H1 (cell line): ENCODE measurements around the gene KDM5A. TPM values are rescaled to one million over a fixed set of nuclear protein-coding genes. Genes with fewer than 3 reads are reported as not detected.
A peak's percentile ranks its signal among the peaks of the same experiment; 100 is the strongest.

Experiments
- CTCF ChIA-PET: fragments of 300-600 bp; sonication (Branson Sonifier 250); formaldehyde crosslinking; loops from one replicate; lab custom pipeline; 2021; ENCODE audit not compliant: partially characterized antibody; lab: Charles Lee
- POLR2A ChIA-PET: fragments of 300-600 bp; sonication (Branson Sonifier 250); formaldehyde crosslinking; loops from one replicate; lab custom pipeline; 2021; ENCODE audit warnings: inconsistent platforms; ENCODE audit not compliant: partially characterized antibody; lab: Charles Lee
- DNase-seq, 2 experiments: peaks; one replicate each; pipeline versions ENCODE4 v3.0.0 to v3.0.0-alpha.2; 2010 to 2022; ENCODE audit warnings: low spot score in 2 of 2, low read depth in 1 of 2, mixed read lengths in 1 of 2
- FAIRE-seq: peaks from 2 replicates; lab custom pipeline; 2011; peaks lifted over from hg19 to GRCh38; lab: Jason Lieb, UNC
- H2AFZ ChIP-seq: 2 replicates; pipeline ENCODE4 v1.8.1; 2012; ENCODE audit warnings: low read length, inconsistent platforms
- H2AK5ac ChIP-seq: 2 replicates; pipeline ENCODE4 v1.6.1; 2013; ENCODE audit warnings: low read depth, low read length
- H2BK120ac ChIP-seq: replicated peaks from 2 replicates; pipeline ENCODE3; 2013; ENCODE audit warnings: low read depth, low read length, inconsistent platforms
- H2BK12ac ChIP-seq: 2 replicates; pipeline ENCODE4 v1.6.1; 2013; ENCODE audit warnings: low read depth, low read length
- H2BK15ac ChIP-seq: 2 replicates; pipeline ENCODE4 v1.6.1; 2013; ENCODE audit warnings: low read length
- H2BK20ac ChIP-seq: 2 replicates; pipeline ENCODE4 v1.6.1; 2013; ENCODE audit warnings: low read length
- H2BK5ac ChIP-seq: 2 replicates; pipeline ENCODE4 v1.6.1; 2013; ENCODE audit warnings: low read depth, low read length
- H3K14ac ChIP-seq: 2 replicates; pipeline ENCODE4 v1.6.1; 2013; ENCODE audit warnings: inconsistent platforms; ENCODE audit not compliant: insufficient read length
- H3K18ac ChIP-seq: 2 replicates; pipeline ENCODE4 v1.6.1; 2013; ENCODE audit warnings: low read length; ENCODE audit errors: extremely low read depth
- H3K23ac ChIP-seq: 2 replicates; pipeline ENCODE4 v1.6.1; 2013; ENCODE audit warnings: inconsistent platforms; ENCODE audit not compliant: insufficient read length
- H3K23me2 ChIP-seq: 2 replicates; pipeline ENCODE4 v1.6.1; 2013; ENCODE audit warnings: low read depth, low read length
- H3K27ac ChIP-seq: 2 replicates; pipeline ENCODE4 v1.6.1; 2011; ENCODE audit warnings: low read depth, low read length, inconsistent platforms
- H3K27me3 ChIP-seq, 4 experiments: replicated peaks in 1 of 4; 1 replicate in 1 of 4; 2 replicates in 3 of 4; pipeline versions ENCODE4 v1.6.1 to v1.8.1; 2011 to 2013; ENCODE audit warnings: low read length in 3 of 4, mild to moderate bottlenecking in 3 of 4, inconsistent platforms in 2 of 4, mixed read lengths in 2 of 4, moderate library complexity in 1 of 4; ENCODE audit not compliant: control insufficient read depth in 3 of 4, insufficient read depth in 3 of 4; ENCODE audit errors: extremely low read depth in 1 of 4
- H3K36me3 ChIP-seq, 4 experiments: 2 replicates each; pipeline versions ENCODE4 v1.6.1 to v1.8.1; 2011 to 2013; ENCODE audit warnings: mild to moderate bottlenecking in 4 of 4, low read length in 3 of 4, moderate library complexity in 2 of 4, control low read depth in 1 of 4, inconsistent platforms in 1 of 4; ENCODE audit not compliant: insufficient read depth in 4 of 4, control insufficient read depth in 2 of 4
- H3K4ac ChIP-seq: replicated peaks from 2 replicates; pipeline ENCODE3; 2013; ENCODE audit warnings: low read length, low read depth, mixed read lengths, inconsistent platforms; ENCODE audit not compliant: insufficient read length
- H3K4me1 ChIP-seq, 4 experiments: replicated peaks in 1 of 4; 1 replicate in 1 of 4; 2 replicates in 3 of 4; pipeline versions ENCODE4 v1.6.1 to v1.8.1; 2011 to 2013; ENCODE audit warnings: low read length in 3 of 4, inconsistent platforms in 2 of 4, mixed read lengths in 1 of 4; ENCODE audit not compliant: insufficient read depth in 4 of 4, control insufficient read depth in 3 of 4
- H3K4me2 ChIP-seq, 2 experiments: 2 replicates each; pipeline versions ENCODE4 v1.6.1 to v1.8.1; 2011 to 2013; ENCODE audit warnings: low read depth in 2 of 2, low read length in 2 of 2, control low read depth in 1 of 2, inconsistent platforms in 1 of 2, mild to moderate bottlenecking in 1 of 2; ENCODE audit not compliant: insufficient read depth in 1 of 2
- H3K4me3 ChIP-seq, 4 experiments: fragments of 200-600, 300-600 bp in 1 of 4; sonication (generic), shearing (Covaris generic), sonication (Bioruptor Twin) in 1 of 4; 2 replicates each; pipeline versions ENCODE4 v1.5.1 to v1.8.1; 2011 to 2016; ENCODE audit warnings: low read length in 4 of 4, low read depth in 3 of 4, control low read depth in 2 of 4, inconsistent platforms in 2 of 4, mild to moderate bottlenecking in 2 of 4, mixed read lengths in 1 of 4, moderate library complexity in 1 of 4; ENCODE audit not compliant: insufficient read depth in 2 of 4; ENCODE audit errors: extremely low read depth in 1 of 4
- H3K56ac ChIP-seq: replicated peaks from 2 replicates; pipeline ENCODE3; 2013; ENCODE audit warnings: low read depth, mild to moderate bottlenecking, mixed read lengths, low read length, inconsistent platforms; ENCODE audit not compliant: insufficient read length
- H3K79me1 ChIP-seq: 2 replicates; pipeline ENCODE4 v1.6.1; 2013; ENCODE audit warnings: low read depth, low read length, control low read depth
- H3K79me2 ChIP-seq, 2 experiments: 2 replicates each; pipeline versions ENCODE4 v1.6.1 to v1.8.1; 2012 to 2013; ENCODE audit warnings: low read length in 2 of 2, mild to moderate bottlenecking in 2 of 2, inconsistent platforms in 1 of 2; ENCODE audit not compliant: insufficient read depth in 2 of 2, control insufficient read depth in 1 of 2
- H3K9ac ChIP-seq, 4 experiments: replicated peaks in 1 of 4; 1 replicate in 1 of 4; 2 replicates in 3 of 4; pipeline versions ENCODE4 v1.6.1 to v1.8.1; 2011 to 2013; ENCODE audit warnings: low read depth in 3 of 4, low read length in 3 of 4, control low read depth in 2 of 4, mild to moderate bottlenecking in 2 of 4, moderate library complexity in 2 of 4, inconsistent platforms in 1 of 4; ENCODE audit errors: extremely low read depth in 1 of 4
- H3K9me3 ChIP-seq, 2 experiments: 2 replicates each; pipeline versions ENCODE4 v1.6.1 to v1.8.1; 2012 to 2013; ENCODE audit warnings: mild to moderate bottlenecking in 2 of 2, moderate library complexity in 2 of 2, control low read depth in 1 of 2, inconsistent platforms in 1 of 2, low read depth in 1 of 2, low read length in 1 of 2, mixed read lengths in 1 of 2; ENCODE audit not compliant: insufficient read depth in 2 of 2
- H4K20me1 ChIP-seq, 2 experiments: replicated peaks in 1 of 2; 2 replicates each; pipeline versions ENCODE3 to v1.8.1; 2011 to 2013; ENCODE audit warnings: inconsistent platforms in 2 of 2, low read length in 2 of 2, mild to moderate bottlenecking in 1 of 2; ENCODE audit not compliant: insufficient read depth in 2 of 2, control insufficient read depth in 1 of 2
- H4K5ac ChIP-seq: 2 replicates; pipeline ENCODE4 v1.6.1; 2013; ENCODE audit warnings: low read length, low read depth, mixed read lengths, inconsistent platforms; ENCODE audit not compliant: insufficient read length
- H4K8ac ChIP-seq: 2 replicates; pipeline ENCODE4 v1.8.0; 2013; ENCODE audit warnings: mild to moderate bottlenecking, moderate library complexity, low read length, inconsistent platforms; ENCODE audit not compliant: insufficient read depth; ENCODE audit errors: extremely low read depth
- H4K91ac ChIP-seq: replicated peaks from 2 replicates; pipeline ENCODE3; 2013; ENCODE audit warnings: low read length, mixed read lengths, inconsistent platforms; ENCODE audit not compliant: insufficient read length
- FOSL1 ChIP-seq: IDR thresholded peaks from 2 replicates; pipeline ENCODE4 v1.6.1; 2011; ENCODE audit warnings: mild to moderate bottlenecking, low read depth, low read length, moderate library complexity; ENCODE audit not compliant: insufficient read depth
- NRF1 ChIP-seq: IDR thresholded peaks from 2 replicates; pipeline ENCODE4 v1.6.1; 2011; ENCODE audit warnings: mild to moderate bottlenecking, low read depth, low read length, improper control_type of control experiment
- RBBP5 ChIP-seq: IDR thresholded peaks from 2 replicates; pipeline ENCODE4 v1.7.1; 2012; ENCODE audit warnings: low read depth, mild to moderate bottlenecking, inconsistent platforms, low read length, moderate library complexity, borderline replicate concordance
- RNF2 ChIP-seq: fragments of 200-900, 300-1000 bp; sonication (generic); IDR thresholded peaks from 2 replicates; pipeline ENCODE4 v1.7.1; 2016; ENCODE audit warnings: borderline replicate concordance, low read depth, mild to moderate bottlenecking, antibody characterized with exemption, low read length; ENCODE audit not compliant: poor library complexity, severe bottlenecking; ENCODE audit errors: missing control alignments
- SAP30 ChIP-seq: fragments of 300-600 bp; sonication (generic); IDR thresholded peaks from 2 replicates; pipeline ENCODE4 v1.7.1; 2012; ENCODE audit warnings: low read length, moderate library complexity, mild to moderate bottlenecking, inconsistent platforms; ENCODE audit not compliant: insufficient read depth, insufficient replicate concordance
- SIRT6 ChIP-seq: IDR thresholded peaks from one replicate; pipeline ENCODE4 v1.7.1; 2012; ENCODE audit warnings: low read length, inconsistent platforms
- TAF7 ChIP-seq: optimal IDR thresholded peaks from 2 replicates; pipeline ENCODE3; 2011; ENCODE audit warnings: low read depth, mild to moderate bottlenecking, inconsistent platforms, low read length, moderate library complexity, borderline replicate concordance
- YY1 ChIP-seq: IDR thresholded peaks from 2 replicates; pipeline ENCODE4 v1.6.1; 2011; ENCODE audit warnings: low read depth, mild to moderate bottlenecking, low read length
- ZNF274 ChIP-seq: IDR thresholded peaks from 2 replicates; pipeline ENCODE4 v1.7.0; 2012; ENCODE audit warnings: low read length, borderline replicate concordance; ENCODE audit errors: extremely low read depth
- WGBS, 2 experiments: shearing (Covaris generic) in 1 of 2; methylation state at CpG; one replicate each; pipeline versions ENCODE4 v1.1.6 to v1.1.7; 2013 to 2015; ENCODE audit warnings: low lambda C conversion rate in 2 of 2, mixed read lengths in 2 of 2, inconsistent platforms in 1 of 2, low coverage in 1 of 2, missing lambda C conversion rate in 1 of 2; ENCODE audit not compliant: insufficient replicate concordance in 2 of 2, insufficient coverage in 1 of 2, insufficient read length in 1 of 2; ENCODE audit errors: extremely low coverage in 1 of 2, missing lambda C conversion rate in 1 of 2; 5-methylcytosine and 5-hydroxymethylcytosine counted together
- polyA plus RNA-seq, 7 experiments: library from polyadenylated mRNA; depleted of rRNA in 3 of 7; stranded (reverse) in 5 of 7; unstranded in 2 of 7; fragments of >200 nt in 5 of 7; fragments of 200-250 nt in 2 of 7; gene quantifications; 1 replicate in 5 of 7; 2 replicates in 1 of 7; 4 replicates in 1 of 7; pipeline versions ENCODE4 v1.2.1 to v1.2.3, GENCODE V29; 2011 to 2013; ENCODE audit warnings: missing spikeins in 2 of 7, mixed read lengths in 2 of 7
- total RNA-seq: library from RNA; stranded (reverse); fragmentation: NEBNext Ultra II Directional; extraction: Animal tissue kit (Norgen Biotek cat#: 25700); gene quantifications from 2 replicates; pipeline ENCODE4 v1.2.1, GENCODE V29; 2021
- TF ChIP-seq, protein P1 (sequence below): IDR thresholded peaks from 2 replicates; pipeline ENCODE4 v1.6.1; 2011; ENCODE audit warnings: low read length, improper control_type of control experiment
- TF ChIP-seq, protein P2 (sequence below): IDR thresholded peaks from 2 replicates; pipeline ENCODE4 v1.6.1; 2012; ENCODE audit warnings: low read length, inconsistent platforms

KDM5A gene
- total and polyA plus RNA-seq, 2 of the 8 experiments (the other 6 are each of a cell fraction or from before 2014, with no cell fraction given), result 6.3 to 36.9 TPM

DNA sequence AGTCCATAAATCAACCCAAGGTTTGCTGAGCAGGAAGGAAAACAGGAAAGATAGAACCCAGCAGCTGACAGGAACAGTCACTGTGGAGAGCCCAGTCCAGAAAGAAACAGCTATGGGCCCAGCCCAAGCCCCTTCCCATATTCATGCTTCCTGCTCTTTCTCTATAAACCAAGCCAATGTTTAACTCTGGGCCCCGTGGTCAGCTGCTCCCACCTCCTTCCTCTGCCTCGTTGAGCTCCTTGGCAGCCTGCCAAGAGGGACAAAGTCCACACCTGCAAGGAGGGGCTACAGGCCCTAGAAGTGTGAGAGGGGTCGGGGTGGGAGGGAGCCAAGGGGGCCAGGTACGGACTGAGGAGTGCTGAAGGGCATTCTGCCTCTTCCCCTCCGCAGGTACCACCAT is 136.5 kb downstream of the KDM5A start:
- FAIRE-seq (no peak), DNase-seq (peak in 1 of 2 experiments; percentile 28)
- Histone ChIP-seq H2BK15ac (no peak overlapping the region), H2BK20ac (no peak overlapping the region), H2AFZ (no peak overlapping the region), H3K79me2 (no peaks in the 10 kb centered on the region), H2BK120ac (no peak overlapping the region), H3K23ac (no peak overlapping the region), H4K20me1 (no peaks in the 10 kb centered on the region), H3K9ac (no peak overlapping the region), H4K5ac (no peak overlapping the region), H3K56ac (no peak overlapping the region), H3K27me3 (no peaks in the 10 kb centered on the region), H3K4me2 (no peak overlapping the region), H3K79me1 (no peaks in the 10 kb centered on the region), H3K18ac (no peak overlapping the region), H3K4me1 (no peaks in the 10 kb centered on the region), H2BK12ac (no peak overlapping the region), H4K8ac (no peak overlapping the region), H2AK5ac (no peak overlapping the region), H4K91ac (no peak overlapping the region), H3K23me2 (no peaks in the 10 kb centered on the region), H3K27ac (no peak overlapping the region), H3K4me3 (no peak overlapping the region), H3K9me3 (no peaks in the 10 kb centered on the region), H3K4ac (no peak overlapping the region), H3K36me3 (no peaks in the 10 kb centered on the region), H2BK5ac (no peak overlapping the region), H3K14ac (no peak overlapping the region)
- ChIA-PET POLR2A (no interaction called here), CTCF (interaction anchor here (1.0 to 3.5 kb wide), 5 partner anchors 14 to 51 kb away, joined by 3 to 21 read pairs (median 4); no protein-coding TSS in a partner anchor)
- WGBS, 2 experiments, result 54% methylated on average over 4 of the region's 5 CpGs; no CpG with 5 or more reads in 1 of the 2 experiments
- TF ChIP-seq, protein P1, sequence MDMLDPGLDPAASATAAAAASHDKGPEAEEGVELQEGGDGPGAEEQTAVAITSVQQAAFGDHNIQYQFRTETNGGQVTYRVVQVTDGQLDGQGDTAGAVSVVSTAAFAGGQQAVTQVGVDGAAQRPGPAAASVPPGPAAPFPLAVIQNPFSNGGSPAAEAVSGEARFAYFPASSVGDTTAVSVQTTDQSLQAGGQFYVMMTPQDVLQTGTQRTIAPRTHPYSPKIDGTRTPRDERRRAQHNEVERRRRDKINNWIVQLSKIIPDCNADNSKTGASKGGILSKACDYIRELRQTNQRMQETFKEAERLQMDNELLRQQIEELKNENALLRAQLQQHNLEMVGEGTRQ, result no peak
- TF ChIP-seq YY1, result no peak
- no peak for TF ChIP-seq ZNF274
- TF ChIP-seq SAP30, result no peak
- TF ChIP-seq TAF7, result no peak
- TF ChIP-seq SIRT6, result no peak
- TF ChIP-seq RBBP5, result no peak
- no peak for TF ChIP-seq FOSL1
- no peak for TF ChIP-seq RNF2
- TF ChIP-seq, protein P2, sequence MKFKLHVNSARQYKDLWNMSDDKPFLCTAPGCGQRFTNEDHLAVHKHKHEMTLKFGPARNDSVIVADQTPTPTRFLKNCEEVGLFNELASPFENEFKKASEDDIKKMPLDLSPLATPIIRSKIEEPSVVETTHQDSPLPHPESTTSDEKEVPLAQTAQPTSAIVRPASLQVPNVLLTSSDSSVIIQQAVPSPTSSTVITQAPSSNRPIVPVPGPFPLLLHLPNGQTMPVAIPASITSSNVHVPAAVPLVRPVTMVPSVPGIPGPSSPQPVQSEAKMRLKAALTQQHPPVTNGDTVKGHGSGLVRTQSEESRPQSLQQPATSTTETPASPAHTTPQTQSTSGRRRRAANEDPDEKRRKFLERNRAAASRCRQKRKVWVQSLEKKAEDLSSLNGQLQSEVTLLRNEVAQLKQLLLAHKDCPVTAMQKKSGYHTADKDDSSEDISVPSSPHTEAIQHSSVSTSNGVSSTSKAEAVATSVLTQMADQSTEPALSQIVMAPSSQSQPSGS, result no peak
- TF ChIP-seq NRF1, result no peak
